22Rv1 (cell line): Measurements from ENCODE around the gene ZNF385B.

Experiments
- ZFX ChIP-seq: fragments of 450-650 bp; IDR thresholded peaks from 2 replicates; pipeline ENCODE4 v1.6.1; 2017; ENCODE audit warnings: antibody characterized with exemption, borderline replicate concordance
- TF ChIP-seq, protein P1 (sequence below): fragments of 450-650 bp; IDR thresholded peaks from 2 replicates; pipeline ENCODE4 v1.5.1; 2017; ENCODE audit warnings: mild to moderate bottlenecking

DNA sequence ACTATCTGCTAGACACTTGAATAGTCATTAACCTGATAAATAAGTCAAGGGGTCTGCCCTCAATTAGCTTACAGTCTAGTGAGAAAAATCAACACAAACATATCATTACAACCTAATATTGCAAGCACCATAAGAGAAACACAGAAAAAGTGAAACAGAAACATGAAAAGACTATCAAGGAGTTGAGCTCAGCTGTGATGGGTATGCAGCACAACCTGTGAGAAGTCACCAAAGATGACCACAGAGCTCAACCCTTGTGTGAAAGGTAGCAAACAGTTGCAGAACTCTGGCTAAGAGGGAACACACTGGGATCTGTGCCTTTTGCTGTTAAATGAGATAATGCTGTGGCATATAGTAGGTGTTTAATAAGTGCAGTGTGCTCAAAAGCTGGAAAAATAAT, 11.7 kb downstream of the ZNF385B start:
- TF ChIP-seq, protein P1, sequence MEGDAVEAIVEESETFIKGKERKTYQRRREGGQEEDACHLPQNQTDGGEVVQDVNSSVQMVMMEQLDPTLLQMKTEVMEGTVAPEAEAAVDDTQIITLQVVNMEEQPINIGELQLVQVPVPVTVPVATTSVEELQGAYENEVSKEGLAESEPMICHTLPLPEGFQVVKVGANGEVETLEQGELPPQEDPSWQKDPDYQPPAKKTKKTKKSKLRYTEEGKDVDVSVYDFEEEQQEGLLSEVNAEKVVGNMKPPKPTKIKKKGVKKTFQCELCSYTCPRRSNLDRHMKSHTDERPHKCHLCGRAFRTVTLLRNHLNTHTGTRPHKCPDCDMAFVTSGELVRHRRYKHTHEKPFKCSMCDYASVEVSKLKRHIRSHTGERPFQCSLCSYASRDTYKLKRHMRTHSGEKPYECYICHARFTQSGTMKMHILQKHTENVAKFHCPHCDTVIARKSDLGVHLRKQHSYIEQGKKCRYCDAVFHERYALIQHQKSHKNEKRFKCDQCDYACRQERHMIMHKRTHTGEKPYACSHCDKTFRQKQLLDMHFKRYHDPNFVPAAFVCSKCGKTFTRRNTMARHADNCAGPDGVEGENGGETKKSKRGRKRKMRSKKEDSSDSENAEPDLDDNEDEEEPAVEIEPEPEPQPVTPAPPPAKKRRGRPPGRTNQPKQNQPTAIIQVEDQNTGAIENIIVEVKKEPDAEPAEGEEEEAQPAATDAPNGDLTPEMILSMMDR: no peak
- TF ChIP-seq ZFX: no peak
